ENCODE results near the gene STMN3. TPM values are rescaled to one million over a fixed set of nuclear protein-coding genes. Genes with fewer than 3 reads are reported as not detected.
"Not testable (repeated sequence)": the region's sequence is repeated elsewhere in the genome, so short reads cannot be mapped to it uniquely, and the experiment has no call there.

The STMN3 gene
- total and polyA plus RNA-seq, 2 of the 8 experiments (the other 6 are each of a cell fraction or from before 2014, with no cell fraction given) = 51.5 to 63.1 TPM

DNA sequence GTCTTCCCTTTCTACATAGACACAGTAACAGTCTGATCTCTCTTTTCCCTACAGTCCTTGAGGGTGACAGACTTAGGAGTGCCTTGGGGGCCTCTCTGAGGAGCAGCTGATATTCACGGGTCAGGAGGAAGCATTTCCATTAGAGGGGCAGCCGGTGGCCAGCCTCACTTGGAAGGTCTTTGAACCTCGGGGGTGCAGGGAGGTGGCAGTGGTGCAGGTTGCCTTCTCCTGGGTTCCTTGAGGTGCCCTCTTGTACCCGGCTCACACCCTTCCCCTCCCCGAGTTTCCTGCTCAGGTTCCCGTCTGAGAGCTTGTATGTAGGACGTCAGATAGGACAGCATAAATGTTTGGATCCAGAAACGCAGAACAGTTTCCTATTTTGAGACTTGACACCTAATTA, 7.4 kb upstream of the STMN3 start (continued):
- TF ChIP-seq HDAC6 (IDR thresholded peaks at IDR 0.05; ENCODE audit: low read depth, low read length) = no peak

DNA sequence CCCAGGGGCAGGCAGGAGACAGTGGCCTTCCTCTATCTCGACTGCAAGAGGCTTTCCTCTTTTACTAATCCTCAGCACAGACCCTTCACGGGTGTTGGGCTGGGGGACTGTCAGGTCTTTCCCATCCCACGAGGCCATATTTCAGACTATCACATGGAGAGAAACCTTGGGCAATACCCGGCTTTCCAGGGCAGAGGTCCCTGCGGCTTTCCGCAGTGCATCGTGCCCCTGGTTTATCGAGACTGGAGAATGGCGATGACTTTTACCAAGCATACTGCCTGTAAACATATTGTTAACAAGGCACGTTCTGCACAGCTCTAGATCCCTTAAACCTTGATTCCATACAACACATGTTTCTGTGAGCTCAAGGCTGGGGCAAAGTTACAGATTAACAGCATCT, 7.0 kb upstream of the STMN3 start:
- H3K79me2 ChIP-seq (ENCODE audit: control insufficient read depth in 1 of 2, insufficient read depth in 2 of 2, low read length in 2 of 2); POLR2A ChIA-PET (ENCODE audit: partially characterized antibody); DNase-seq (ENCODE audit: low read depth in 1 of 2, low spot score in 2 of 2); H2AFZ ChIP-seq (ENCODE audit: low read length); H3K14ac ChIP-seq (ENCODE audit: insufficient read length); H2BK5ac ChIP-seq (ENCODE audit: low read depth, low read length); H2BK15ac ChIP-seq (ENCODE audit: low read length); H3K9me3 ChIP-seq (ENCODE audit: insufficient read depth in 2 of 2, low read depth in 1 of 2, low read length in 1 of 2); H3K4me1 ChIP-seq (replicated peaks in 1 of 4; ENCODE audit: control insufficient read depth in 3 of 4, insufficient read depth in 4 of 4, low read length in 3 of 4); H2AK5ac ChIP-seq (ENCODE audit: low read depth, low read length); H2BK120ac ChIP-seq (replicated peaks; ENCODE audit: low read depth, low read length); H2BK12ac ChIP-seq (ENCODE audit: low read depth, low read length); H3K4me2 ChIP-seq (ENCODE audit: insufficient read depth in 1 of 2, low read depth in 2 of 2, low read length in 2 of 2); H2BK20ac ChIP-seq (ENCODE audit: low read length); H4K91ac ChIP-seq (replicated peaks; ENCODE audit: insufficient read length, low read length); H4K20me1 ChIP-seq (replicated peaks in 1 of 2; ENCODE audit: control insufficient read depth in 1 of 2, insufficient read depth in 2 of 2, low read length in 2 of 2); FAIRE-seq; H4K5ac ChIP-seq (ENCODE audit: insufficient read length, low read depth, low read length); H3K4ac ChIP-seq (replicated peaks; ENCODE audit: insufficient read length, low read depth, low read length); H3K23ac ChIP-seq (ENCODE audit: insufficient read length); H4K8ac ChIP-seq (ENCODE audit: extremely low read depth, insufficient read depth, low read length); H3K79me1 ChIP-seq (ENCODE audit: low read depth, low read length); H3K23me2 ChIP-seq (ENCODE audit: low read depth, low read length); H3K4me3 ChIP-seq (ENCODE audit: extremely low read depth in 1 of 4, insufficient read depth in 2 of 4, low read depth in 3 of 4, low read length in 4 of 4); H3K56ac ChIP-seq (replicated peaks; ENCODE audit: insufficient read length, low read depth, low read length); H3K18ac ChIP-seq (ENCODE audit: extremely low read depth, low read length); H3K27ac ChIP-seq (ENCODE audit: low read depth, low read length); H3K27me3 ChIP-seq (replicated peaks in 1 of 4; ENCODE audit: control insufficient read depth in 3 of 4, extremely low read depth in 1 of 4, insufficient read depth in 3 of 4, low read length in 3 of 4); H3K9ac ChIP-seq (replicated peaks in 1 of 4; ENCODE audit: extremely low read depth in 1 of 4, low read depth in 3 of 4, low read length in 3 of 4): not testable (repeated sequence)
- CTCF ChIA-PET (ENCODE audit: partially characterized antibody) = interaction anchor here (0.9 kb wide), 1 partner anchor 45 kb away, joined by 3 read pairs; no protein-coding TSS in a partner anchor
- peaks cover 0 to 15% (median 4%) of the 10 kb centered on the region in 4 experiments; a peak in 4 of 8 replicates for H3K36me3 ChIP-seq (ENCODE audit: control insufficient read depth in 2 of 4, insufficient read depth in 4 of 4, low read length in 3 of 4)
- 87% methylated on average over 10 of the region's 10 CpGs; no CpG with 5 or more reads in 1 of the 2 experiments for WGBS, 2 experiments (ENCODE audit: extremely low coverage in 1 of 2, insufficient coverage in 1 of 2, insufficient read length in 1 of 2, insufficient replicate concordance in 2 of 2, low coverage in 1 of 2, low lambda C conversion rate in 2 of 2, missing lambda C conversion rate in 1 of 2)

All from H1 (cell line).